MCF 10A (cell line): ENCODE measurements around the gene ARHGAP22. TPM values are rescaled to one million over a fixed set of nuclear protein-coding genes. Genes with fewer than 3 reads are reported as not detected.

ENCODE experiments used
- BruUV-seq: library from RNA; stranded (reverse); fragments of 400-500 nt; replicated peaks from 2 replicates; lab custom pipeline; 2021; lab: Mats Ljungman, UMichigan
- CTCF ChIA-PET: fragments of 300-600 bp; sonication (Branson Sonifier 250); formaldehyde crosslinking; extraction: SDS; loops from one replicate; lab custom pipeline; 2021; ENCODE audit warnings: antibody characterized with exemption, inconsistent platforms; lab: Yijun Ruan, JAX
- POLR2A ChIA-PET: fragments of 300-600, 350-650 bp; sonication (Branson Sonifier 250); formaldehyde crosslinking; extraction: SDS; loops from one replicate; lab custom pipeline; 2020; ENCODE audit warnings: antibody characterized with exemption, inconsistent platforms; lab: Yijun Ruan, JAX
- DNase-seq: peaks from one replicate; pipeline ENCODE4 v3.0.0-alpha.2; 2018; ENCODE audit not compliant: unreplicated experiment
- H3K27ac Mint-ChIP-seq: one replicate; pipeline ENCODE4 v1.8.0; 2022; ENCODE audit warnings: mild to moderate bottlenecking, low read depth, mixed read lengths; ENCODE audit not compliant: unreplicated experiment
- H3K27me3 Mint-ChIP-seq: one replicate; pipeline ENCODE4 v1.8.0; 2022; ENCODE audit warnings: mixed read lengths; ENCODE audit not compliant: insufficient read depth, unreplicated experiment
- H3K36me3 Mint-ChIP-seq: one replicate; pipeline ENCODE4 v1.8.0; 2022; ENCODE audit warnings: mild to moderate bottlenecking, moderate library complexity, mixed read lengths; ENCODE audit not compliant: insufficient read depth, unreplicated experiment
- H3K4me1 Mint-ChIP-seq: one replicate; pipeline ENCODE4 v1.8.0; 2022; ENCODE audit warnings: mixed read lengths; ENCODE audit not compliant: insufficient read depth, unreplicated experiment
- H3K4me3 Mint-ChIP-seq: one replicate; pipeline ENCODE4 v1.8.0; 2022; ENCODE audit warnings: mild to moderate bottlenecking, moderate library complexity, mixed read lengths; ENCODE audit not compliant: unreplicated experiment
- H3K9me3 Mint-ChIP-seq: one replicate; pipeline ENCODE4 v1.8.0; 2022; ENCODE audit warnings: mixed read lengths; ENCODE audit not compliant: unreplicated experiment
- intact Hi-C: fragments of 100-400 bp; cut with micrococcal nuclease; formaldehyde crosslinking; loops from 2 replicates; pipeline ENCODE4 v1.14.1; 2022
- total RNA-seq: library from RNA; stranded (reverse); gene quantifications from 2 replicates; pipeline ENCODE4 v1.2.3, GENCODE V29; 2022
- TF ChIP-seq, protein P1 (sequence below): fragments of 200-600 bp; IDR thresholded peaks from one replicate; pipeline ENCODE4 v1.8.0; 2022; ENCODE audit warnings: antibody characterized with exemption, mild to moderate bottlenecking; ENCODE audit not compliant: unreplicated experiment

ARHGAP22 gene
- total RNA-seq, 1 experiment from 2014 or later: 6.3 TPM

DNA sequence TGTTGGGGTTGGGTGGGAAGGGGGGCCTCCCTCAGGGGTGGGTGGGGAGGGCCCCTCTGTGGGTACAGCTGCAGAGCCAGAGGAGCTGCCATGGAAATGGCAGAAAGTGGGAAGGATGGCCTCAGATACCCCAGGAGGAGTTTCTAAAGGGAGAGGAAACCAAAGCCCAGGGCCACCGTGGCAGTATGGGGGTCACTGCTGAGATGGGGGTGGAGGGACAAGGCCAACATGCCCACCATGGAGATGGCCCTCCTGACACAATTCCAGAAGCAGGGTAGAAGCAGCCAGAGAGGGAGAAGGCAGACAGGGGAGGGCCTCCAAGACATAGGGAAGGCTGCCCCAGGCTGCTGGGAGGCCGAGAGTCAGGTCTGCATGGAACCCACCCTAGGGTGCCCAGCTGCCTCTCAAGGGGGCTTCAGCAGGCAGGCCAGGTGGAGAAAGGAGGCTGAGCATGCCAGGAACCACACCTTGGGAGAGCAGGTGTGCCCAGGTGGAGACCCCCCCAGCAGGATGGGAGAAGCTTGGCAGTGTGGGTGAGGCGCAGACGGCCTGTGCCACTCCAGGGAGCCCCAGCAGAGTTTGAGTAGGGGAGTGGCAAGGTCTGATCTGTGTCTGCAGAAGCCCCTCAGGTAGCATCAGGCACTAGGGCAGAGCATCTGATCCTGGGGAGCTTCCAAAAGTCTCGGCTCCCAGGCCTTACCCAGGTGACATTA, 146.8 kb downstream of the ARHGAP22 start:
- POLR2A ChIA-PET: no interaction called here
- intact Hi-C loops: no loop called here
- Mint-ChIP-seq H3K36me3 (no peaks in the 10 kb centered on the region), H3K4me3 (no peak overlapping the region), H3K27me3 (no peaks in the 10 kb centered on the region), H3K9me3 (no peaks in the 10 kb centered on the region), H3K27ac (no peak overlapping the region), H3K4me1 (no peaks in the 10 kb centered on the region)
- DNase-seq: no peak
- BruUV-seq: no TSS peak
- CTCF ChIA-PET: no interaction called here
- TF ChIP-seq, protein P1, sequence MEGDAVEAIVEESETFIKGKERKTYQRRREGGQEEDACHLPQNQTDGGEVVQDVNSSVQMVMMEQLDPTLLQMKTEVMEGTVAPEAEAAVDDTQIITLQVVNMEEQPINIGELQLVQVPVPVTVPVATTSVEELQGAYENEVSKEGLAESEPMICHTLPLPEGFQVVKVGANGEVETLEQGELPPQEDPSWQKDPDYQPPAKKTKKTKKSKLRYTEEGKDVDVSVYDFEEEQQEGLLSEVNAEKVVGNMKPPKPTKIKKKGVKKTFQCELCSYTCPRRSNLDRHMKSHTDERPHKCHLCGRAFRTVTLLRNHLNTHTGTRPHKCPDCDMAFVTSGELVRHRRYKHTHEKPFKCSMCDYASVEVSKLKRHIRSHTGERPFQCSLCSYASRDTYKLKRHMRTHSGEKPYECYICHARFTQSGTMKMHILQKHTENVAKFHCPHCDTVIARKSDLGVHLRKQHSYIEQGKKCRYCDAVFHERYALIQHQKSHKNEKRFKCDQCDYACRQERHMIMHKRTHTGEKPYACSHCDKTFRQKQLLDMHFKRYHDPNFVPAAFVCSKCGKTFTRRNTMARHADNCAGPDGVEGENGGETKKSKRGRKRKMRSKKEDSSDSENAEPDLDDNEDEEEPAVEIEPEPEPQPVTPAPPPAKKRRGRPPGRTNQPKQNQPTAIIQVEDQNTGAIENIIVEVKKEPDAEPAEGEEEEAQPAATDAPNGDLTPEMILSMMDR: no peak

DNA sequence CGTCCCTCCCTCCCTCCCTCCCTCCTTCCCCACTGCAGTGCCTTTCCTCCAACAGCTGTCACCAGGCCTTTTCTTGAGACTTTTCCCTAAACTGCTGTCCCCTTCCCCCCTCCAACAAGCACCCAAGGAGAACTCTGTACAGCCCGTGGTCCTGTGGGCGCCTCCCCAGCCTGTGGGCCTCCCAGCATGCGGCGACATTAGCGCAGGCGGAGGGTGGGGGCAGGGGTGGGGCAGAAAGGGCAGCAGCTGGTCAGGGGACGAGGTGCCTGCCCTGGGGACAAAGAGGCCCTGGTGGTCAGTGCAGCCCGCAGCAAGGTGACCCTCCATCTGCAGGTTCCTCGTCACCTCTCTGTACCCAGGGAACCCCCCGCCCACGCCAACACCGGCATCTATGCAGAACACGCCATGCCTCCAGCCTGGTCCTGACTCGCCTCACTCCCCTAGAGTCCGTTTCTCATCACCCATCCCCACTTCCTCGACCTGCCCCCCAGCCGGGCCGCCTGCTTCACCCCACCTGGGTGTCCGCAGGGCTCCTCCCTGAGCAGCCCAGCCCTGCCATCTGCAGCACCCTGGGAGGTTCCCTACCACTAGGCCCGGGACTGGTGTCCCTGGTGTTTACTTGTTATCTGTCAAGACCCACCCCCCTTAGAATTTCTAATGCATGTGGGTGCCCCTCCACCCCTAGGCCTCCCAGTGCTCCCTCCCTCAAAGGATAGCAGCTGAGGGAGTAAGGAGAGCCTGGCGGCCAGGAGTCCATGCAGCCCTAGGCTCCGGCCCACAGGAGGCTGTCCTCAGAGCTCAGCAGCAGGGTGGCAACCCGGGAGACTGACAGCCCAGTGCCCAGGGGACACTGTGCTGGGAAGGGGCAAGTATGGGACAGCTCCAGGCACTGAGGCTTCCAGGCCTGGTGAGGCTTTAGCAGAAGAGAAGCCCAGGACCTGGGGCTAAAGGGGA, 147.8 kb downstream of the ARHGAP22 start:
- BruUV-seq: no TSS peak
- H3K36me3 Mint-ChIP-seq: no peaks in the 10 kb centered on the region
- POLR2A ChIA-PET: interaction anchor here (0.6 kb wide), 1 partner anchor 13 kb away, joined by 3 read pairs; no protein-coding TSS in a partner anchor
- no peaks in the 10 kb centered on the region for H3K27me3 Mint-ChIP-seq
- H3K4me1 Mint-ChIP-seq: no peaks in the 10 kb centered on the region
- CTCF ChIA-PET: no interaction called here
- DNase-seq: no peak
- intact Hi-C loops: no loop called here
- no peak overlapping the region for H3K27ac Mint-ChIP-seq
- H3K9me3 Mint-ChIP-seq: no peaks in the 10 kb centered on the region
- TF ChIP-seq, protein P1: no peak
- H3K4me3 Mint-ChIP-seq: no peak overlapping the region

DNA sequence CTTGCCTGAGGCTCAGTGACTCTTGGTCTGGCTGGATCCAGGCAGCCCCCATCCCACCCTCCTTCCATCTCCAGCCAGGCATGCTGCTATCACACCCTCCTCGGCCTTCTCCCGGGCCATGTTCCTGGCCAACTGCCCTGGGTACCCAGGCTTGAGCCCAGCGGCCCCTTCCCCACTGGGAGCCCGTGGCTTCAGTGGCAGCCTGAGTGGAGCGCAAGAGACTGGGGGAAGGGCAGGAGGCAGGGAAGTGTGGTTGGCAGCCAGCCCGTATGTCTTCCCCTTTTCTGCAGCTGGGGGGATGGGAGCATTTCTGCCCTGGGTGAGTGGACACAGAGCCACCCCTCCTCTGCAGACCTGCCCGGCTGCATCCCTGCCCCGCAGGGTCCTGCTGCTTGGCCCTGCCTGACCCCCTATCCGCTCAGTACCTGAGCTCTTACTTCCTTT, 148.5 kb downstream of the ARHGAP22 start:
- CTCF ChIA-PET: interaction anchor here (1.4 kb wide), 1 partner anchor 93 kb away, joined by 4 read pairs; no protein-coding TSS in a partner anchor
- intact Hi-C loops: no loop called here
- Mint-ChIP-seq H3K27me3 (no peaks in the 10 kb centered on the region), H3K9me3 (no peaks in the 10 kb centered on the region), H3K4me3 (no peak overlapping the region), H3K27ac (no peak overlapping the region), H3K36me3 (no peaks in the 10 kb centered on the region), H3K4me1 (no peaks in the 10 kb centered on the region)
- POLR2A ChIA-PET: no interaction called here
- TF ChIP-seq, protein P1: no peak
- no peak for DNase-seq
- no TSS peak for BruUV-seq
